Measurements from ENCODE around the gene ARPP21.

- TF ChIP-seq ZNF610 (tag by site-specific recombination; IDR thresholded peaks at IDR 0.05; ENCODE audit: borderline replicate concordance) (no peak), ZNF146 (tag by site-specific recombination; IDR thresholded peaks at IDR 0.05) (no peak), ZNF707 (tag by site-specific recombination; IDR thresholded peaks at IDR 0.05) (no peak), REST (tag by site-specific recombination; IDR thresholded peaks at IDR 0.05) (no peak), ZNF19 (tag by site-specific recombination; IDR thresholded peaks at IDR 0.05; ENCODE audit: low read depth) (no peak), ZBTB26 (tag by site-specific recombination; optimal IDR thresholded peaks at IDR 0.05) (no peak), ZNF621 (tag by site-specific recombination; IDR thresholded peaks at IDR 0.05) (no peak), SP2 (tag by site-specific recombination; IDR thresholded peaks at IDR 0.05) (no peak)
- TF ChIP-seq, protein P1, sequence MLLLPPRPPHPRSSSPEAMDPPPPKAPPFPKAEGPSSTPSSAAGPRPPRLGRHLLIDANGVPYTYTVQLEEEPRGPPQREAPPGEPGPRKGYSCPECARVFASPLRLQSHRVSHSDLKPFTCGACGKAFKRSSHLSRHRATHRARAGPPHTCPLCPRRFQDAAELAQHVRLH (tag by site-specific recombination; IDR thresholded peaks at IDR 0.05), result no peak
Measured at GRCh38 chr3:35745351-35745750, 106.0 kb downstream of the ARPP21 start.
